NCI-H2227 (cell line): Measurements from ENCODE around the gene VAV1.
"Not testable (repeated sequence)": the region's sequence is repeated elsewhere in the genome, so short reads cannot be mapped to it uniquely, and the experiment has no call there.

ENCODE experiments used
- DNase-seq: peaks from one replicate; lab custom pipeline; 2025; ENCODE audit not compliant: unreplicated experiment; lab: John Stamatoyannopoulos, UW

Gene VAV1

DNA sequence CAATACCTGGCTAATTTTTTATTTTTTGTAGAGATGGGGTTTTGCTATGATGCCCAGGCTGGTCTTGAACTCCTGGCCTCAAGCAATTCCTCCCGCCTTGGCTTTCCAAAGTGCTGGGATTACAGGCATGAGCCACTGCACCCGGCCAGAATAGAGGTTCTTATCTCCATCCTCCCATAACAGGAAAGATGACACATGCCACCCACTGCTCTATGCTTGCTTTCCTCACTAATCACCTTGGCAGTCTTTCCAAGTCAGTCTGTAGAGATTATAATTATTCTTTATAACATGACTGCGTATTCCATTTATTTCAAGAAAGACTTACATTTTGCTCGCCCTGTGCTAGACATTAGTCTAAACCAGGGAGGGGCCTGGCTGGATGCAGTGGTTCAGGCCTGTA lies 6.7 kb downstream of the VAV1 start:
- DNase-seq: no peak

DNA sequence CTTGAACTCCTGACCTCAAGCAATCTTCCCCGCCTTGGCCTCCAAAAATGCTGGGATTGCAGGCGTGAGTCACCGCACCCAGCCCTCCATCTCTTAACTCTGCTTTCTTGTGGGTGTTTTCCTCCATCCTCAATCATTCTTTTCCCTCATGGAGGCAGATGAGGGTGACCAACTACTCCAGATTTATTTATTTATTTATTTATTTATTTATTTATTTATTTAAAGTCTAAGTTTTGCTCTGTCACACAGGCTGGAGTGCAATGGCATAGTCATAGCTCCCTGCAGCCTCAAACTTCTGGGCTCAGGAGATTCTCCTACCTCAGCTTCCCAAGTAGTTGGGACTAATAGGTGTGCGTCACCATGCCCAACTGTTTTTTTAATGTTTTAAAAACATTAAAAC lies 14.9 kb downstream of the VAV1 start:
- no peak for DNase-seq

DNA sequence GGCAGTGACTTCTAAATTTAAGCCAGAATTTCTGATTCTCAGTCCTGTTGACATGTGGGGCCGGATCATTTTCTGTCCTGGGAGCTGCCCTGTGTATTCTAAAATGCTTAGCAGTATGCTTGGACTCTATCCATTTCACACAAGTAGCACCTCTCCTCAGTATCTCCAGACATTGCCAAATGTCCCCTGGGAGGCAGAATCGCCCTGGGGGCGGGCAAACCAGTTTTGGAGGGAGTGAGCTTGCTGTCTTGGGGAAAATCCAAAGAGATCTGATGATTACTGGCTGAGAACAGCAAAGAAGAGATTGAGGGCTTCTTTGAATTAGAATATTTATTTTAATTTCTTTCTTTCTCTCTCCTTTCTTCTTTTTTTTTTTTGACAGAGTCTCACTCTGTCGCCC lies 16.4 kb downstream of the VAV1 start:
- DNase-seq: no peak

DNA sequence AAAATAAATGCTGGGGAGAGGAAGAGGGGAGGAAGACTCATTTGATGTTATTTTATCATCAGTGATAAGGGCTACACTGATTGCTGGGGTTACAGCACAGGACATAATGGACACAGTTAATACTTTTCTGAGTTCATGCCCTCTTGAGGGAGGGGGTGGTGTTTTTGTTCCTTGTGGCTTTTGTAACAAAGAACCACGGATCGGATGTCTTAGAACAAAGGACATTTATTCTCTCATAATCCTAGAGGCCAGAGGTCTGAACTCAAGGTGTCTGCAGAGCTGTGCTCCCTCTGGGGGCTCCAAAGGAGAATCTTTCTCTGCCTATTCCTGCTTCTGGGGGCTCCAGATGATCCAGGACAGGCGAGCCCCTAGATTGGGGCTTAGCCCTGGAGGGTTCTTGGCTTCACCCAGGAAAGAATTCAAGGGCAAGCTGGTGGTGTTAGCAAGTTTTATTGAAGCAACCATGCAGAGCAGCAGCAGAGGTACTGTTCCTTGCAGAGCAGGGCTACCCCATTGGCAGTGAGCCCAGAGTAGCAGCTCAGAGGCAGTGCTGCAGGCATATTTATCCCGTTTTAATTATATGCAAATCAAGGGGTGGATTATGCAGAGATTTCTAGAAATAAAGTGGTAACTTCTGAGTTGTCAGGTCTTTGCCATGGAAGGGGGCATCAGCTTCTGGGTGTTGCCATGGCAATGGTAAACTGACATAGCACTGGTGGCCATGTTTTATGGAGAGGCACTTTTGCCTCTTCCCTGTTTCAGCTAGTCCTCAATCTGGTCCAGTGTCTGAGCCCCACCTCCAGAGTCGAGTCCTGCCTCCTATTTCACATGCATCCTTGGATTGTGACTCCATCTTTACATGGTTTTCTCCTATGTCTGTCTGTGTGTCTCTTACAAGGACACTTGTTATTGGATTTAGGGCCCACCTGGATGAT lies 18.0 kb downstream of the VAV1 start:
- no peak for DNase-seq

DNA sequence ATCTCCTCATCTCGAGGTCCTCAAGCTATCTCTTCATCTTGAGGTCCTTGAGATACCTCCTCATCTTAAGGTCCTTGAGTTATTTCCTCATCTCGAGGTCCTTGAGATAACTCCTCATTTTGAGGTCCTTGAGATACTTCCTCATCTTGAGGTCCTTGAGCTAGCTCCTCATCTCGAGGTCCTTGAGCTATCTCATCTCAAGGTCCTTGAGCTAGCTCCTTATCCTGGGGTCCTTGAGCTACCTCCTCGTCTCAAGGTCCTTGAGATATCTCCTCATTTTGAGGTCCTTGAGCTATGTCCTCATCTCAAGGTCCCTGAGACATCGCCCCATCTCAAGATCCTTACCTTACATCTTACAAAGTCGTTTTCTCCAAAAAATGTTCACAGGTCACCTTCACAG lies 18.7 kb downstream of the VAV1 start:
- no peak for DNase-seq

DNA sequence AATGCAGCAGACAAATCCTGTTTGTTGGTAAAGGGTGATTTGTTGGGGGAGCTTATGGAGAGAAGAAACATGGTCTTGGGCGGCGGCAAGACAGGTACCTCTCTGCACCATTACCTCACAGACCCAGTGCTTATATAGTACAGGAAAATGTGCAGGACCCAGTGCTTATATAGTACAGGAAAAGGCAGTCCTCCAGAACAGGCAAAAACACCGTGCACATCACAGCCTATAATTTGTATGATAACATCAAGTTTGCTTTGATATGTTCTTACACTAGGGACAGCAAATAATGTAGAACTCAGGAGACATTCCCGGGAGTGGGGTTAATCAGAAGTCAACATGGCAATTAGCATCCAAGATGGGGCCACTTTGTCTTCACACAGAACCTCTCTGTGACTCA lies 20.9 kb downstream of the VAV1 start:
- DNase-seq: no peak

DNA sequence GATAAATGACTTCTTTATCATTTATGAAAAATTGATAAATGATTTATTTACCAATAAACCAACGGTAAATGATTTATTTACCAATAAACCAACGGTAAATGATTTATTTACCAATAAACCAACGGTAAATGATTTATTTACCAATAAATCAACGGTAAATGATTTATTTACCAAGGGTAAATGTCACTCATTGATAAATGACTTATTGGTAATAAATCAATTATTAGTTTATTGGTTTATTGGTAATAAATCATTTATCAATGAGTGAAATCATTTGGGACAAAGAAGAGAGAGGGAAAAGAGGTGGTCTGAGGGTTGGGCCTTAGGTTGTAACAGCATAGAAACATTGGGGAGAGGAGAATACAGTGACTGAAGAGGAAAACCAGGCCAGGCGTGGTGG lies 21.5 kb downstream of the VAV1 start:
- DNase-seq: no peak

DNA sequence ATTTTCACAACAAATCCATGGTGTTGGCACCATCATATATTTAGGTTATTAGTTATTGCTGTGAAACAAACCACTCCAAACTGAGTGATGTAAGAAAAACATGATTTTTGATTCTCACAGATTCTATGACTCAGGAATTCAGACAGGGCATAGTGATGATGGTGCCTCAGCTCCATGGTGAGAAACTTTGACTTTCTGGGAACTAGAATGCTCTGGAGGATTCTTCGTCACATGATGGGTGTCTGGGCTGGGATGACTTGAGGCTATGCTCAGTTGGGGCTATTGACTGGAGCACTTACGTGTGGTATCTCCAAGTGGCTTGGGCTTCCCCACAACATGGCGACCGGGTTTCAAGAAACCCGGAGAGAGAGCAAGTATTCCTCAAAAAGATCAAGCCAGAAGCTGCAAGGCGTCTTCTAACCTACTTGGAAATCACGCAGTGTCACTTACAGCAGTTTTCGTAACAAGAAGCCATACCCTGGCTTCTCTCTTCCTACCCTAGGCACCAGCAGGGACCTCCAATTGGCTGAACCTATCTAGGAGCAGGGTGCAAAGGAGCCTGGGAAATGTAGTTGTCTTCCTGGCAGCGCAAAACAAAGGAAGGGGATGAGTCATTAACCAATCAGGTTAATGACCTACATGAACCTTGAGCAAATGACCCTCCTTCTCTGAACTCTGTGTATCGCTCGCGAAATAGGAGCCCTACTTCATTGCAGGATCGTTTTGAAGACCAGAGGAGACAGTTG lies 22.4 kb downstream of the VAV1 start:
- DNase-seq: no peak

DNA sequence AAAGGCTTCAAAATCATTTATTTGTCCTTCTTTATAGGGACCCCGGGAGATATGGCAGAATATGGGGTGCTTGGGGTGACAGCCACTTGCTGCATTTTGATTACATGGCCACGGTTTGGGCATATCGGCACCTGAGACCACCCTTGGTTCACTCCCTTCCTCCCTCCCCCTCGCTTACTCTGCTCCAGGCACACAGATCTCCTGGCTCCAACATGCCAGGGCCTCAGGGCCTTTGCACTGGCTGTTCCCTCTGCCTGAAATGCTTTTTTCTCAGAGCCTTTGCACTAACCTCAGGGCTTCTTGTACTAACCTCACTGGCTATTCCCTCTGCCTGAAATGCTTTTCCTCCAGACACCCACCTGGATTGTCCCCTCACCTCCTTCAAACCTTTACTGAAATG lies 23.8 kb downstream of the VAV1 start:
- DNase-seq: no peak

DNA sequence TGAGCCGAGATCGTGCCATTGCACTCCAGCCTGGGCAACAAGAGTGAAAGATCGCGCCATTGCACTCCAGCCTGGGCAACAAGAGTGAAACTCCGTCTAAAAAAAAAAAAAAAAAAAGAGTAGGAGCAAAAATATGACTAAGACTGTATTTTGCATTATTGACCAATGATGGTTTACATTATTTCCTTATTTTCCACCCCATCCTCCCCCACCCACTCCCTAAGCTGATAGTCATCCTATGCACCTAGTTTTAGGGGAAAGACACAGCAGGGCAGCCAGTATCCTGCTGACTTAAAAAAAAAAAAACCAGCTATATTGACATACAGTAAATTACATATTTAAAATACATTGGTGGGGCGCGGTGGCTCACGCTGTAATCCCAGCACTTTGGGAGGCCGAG lies 25.1 kb downstream of the VAV1 start:
- DNase-seq: no peak

DNA sequence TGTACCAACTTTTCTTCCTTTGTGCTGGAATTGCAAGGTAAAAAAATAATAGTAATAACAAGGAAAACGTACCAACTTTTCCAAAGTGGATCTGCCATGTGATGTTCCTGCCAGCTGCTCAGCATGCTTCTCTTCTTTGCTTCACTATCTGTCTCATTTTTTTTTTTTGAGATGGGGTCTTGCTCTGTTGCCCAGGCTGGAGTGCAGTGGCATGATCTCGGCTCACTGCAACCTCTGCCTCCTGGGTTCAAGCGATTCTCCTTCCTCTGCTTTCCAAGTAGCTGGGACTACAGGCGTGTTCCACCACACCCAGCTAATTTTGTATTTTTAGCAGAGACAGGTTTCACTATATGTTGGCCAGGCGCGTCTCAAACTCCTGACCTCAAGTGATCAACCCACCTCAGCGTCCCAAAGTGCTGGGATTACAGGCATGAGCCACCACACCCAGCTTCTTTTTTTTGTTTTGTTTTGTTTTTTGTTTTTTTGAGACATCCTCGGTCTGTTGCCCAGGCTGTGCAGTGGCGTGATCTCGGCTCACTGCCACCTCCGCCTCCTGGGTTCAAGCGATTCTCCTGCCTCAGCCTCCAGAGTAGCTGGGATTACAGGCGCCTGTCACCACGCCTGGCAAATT lies 27.8 kb downstream of the VAV1 start:
- not testable (repeated sequence) for DNase-seq

DNA sequence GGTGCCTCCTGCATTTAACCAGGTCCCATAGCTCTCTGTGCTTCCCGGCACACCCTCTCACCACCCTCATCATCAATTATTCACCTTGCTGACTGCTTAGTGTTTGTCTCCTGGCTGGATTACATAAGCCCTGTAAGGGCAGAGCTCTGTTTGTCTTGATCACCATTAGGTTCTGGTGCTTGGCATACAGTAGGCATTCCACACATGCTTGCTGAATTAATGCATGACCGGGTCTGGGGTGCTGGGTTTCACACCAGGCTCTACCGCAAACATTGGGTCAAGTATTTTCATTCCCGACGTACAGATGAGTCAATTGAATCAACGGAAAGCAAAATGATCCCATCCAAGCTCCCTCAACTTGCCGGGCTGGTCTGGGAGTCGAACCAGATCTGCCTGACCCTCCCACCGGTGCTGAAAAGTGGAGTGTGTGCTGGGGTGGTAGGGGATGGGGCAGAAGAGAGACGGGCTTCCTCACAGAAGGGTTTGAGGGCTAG lies 28.5 kb downstream of the VAV1 start:
- no peak for DNase-seq

DNA sequence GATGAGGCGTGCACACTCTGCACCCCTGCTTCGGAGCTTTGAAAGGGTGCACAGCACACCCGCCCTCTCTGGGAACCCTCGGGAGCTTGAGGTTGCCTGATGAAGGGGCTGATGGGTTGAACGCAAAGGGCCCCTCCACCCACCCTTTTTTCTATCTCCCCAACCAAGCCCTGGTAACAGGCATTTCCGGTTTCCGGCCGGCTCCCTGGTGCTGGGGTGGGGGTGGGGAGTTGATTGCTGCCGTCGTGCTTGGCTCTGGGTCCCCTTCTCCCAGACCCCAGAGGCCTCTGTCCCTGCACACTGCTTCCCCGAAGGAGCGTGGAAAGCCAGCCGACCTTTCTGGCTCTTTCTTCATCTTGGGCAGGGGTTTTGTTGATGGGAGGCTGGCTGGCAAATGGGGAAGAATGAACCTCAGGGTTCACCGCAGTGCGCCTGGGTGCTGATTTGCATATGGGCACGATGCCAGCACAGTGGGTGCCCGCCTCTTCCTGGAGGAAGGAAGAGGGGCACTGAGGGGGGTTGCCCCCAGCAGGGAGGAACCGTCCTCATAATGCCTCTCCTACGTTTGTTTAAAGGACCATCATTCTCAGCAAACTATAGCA lies 29.1 kb downstream of the VAV1 start:
- DNase-seq: no peak

DNA sequence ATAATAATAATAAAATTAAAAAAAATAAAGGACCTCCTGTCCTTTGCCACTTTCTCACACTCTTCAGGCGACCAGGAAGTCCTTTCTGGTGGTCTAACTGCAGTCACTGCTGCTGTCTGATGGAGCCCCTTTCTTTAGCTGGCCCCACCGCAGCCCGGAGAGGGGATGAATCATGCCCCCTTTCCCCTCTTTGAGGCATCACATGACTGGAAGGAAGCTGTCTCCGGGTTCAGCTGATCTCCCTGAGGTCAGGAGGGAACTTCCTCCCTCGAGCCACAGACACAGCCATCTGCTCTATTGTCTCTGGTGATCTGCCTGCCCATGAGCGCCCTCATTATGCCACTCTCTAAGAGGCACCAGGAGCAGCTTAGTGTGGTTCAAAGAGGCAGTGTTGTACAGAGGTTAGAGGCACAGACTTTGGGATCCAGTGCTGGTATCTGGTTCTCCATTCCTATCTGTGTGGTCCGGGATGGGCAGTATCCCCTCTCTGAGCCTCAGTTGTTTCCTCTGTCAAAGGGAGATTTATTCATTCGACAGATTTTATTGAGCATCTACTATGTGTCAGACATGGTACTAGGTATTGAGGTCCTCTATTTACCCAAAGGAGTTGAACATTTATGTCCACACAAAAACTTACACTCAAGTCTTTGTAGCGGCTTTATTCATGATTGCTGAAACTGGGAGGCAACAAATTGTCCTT lies 30.0 kb downstream of the VAV1 start:
- no peak for DNase-seq

DNA sequence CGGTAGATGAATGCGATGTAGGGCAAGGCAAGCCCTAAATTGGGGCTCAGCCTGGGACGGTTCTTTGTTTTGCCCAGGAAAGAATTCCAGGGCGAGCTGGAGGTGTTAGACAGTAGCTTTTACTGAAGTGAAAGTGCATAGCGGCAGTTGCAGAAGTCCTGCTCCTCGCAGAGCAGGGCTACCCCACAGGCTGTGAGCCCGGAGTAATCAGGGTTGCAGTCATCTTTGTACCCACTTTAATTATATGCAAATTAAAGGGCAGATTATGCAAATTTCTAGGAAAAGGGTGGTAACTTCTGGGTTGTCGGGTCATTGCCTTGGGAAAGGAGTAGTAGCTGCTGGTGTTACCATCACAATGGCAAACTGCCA lies 30.5 kb downstream of the VAV1 start:
- DNase-seq: no peak

DNA sequence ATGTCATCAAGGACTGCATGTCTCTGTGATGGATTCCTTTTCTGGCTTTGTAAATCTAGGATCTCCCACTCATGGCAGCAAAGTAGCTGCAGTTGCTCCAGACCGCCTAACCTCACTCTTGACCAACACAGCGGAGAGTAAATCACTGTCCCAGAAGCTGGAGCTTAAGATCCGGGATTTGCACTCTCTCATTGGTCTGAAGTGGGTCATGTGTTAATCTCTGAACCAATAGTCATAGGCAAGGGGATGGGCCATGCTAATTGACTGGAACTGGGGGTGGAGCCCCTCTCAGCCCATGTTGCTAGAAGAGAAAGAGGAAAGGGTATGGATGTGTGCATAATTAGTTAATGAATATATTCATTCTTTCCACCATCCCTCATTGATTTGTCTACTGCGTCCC lies 34.0 kb downstream of the VAV1 start:
- DNase-seq: no peak

DNA sequence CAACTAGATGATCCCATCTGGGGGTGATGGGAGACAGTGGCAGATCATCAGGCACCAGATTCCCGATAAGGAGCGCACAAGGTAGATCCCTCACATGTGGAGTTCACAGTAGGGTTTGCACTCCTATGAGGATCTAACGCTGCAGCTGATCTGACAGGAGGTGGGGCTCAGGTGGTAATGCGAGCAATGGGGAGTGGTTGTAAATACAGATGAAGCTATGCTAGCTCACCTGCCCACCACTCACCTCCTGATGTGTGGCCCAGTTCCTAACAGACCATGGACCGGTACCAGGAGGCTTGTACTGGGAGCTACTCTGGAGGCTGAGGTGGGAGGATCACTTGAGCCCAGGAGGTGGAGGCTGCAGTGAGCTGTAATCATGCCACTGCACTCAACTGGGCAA lies 34.8 kb downstream of the VAV1 start:
- DNase-seq: no peak

DNA sequence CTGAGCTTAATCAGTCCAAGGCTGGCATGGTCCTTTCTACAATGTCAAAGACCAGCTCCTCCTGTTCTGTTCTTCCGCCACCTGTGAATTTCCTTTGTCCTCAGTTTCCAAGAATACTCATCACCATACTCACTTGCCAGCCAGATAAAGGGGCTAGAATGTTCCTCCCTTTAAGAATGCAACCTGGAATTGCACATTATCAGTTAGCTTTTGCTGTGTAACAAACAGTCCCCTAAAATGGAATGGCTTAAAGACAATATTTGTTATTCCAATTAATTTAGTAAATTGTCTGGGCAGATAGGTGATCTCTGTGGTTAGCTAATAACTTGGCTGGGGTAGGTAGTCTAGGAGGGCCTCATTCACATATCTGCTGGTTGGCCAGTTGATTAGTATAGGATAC lies 36.0 kb downstream of the VAV1 start:
- DNase-seq: no peak

DNA sequence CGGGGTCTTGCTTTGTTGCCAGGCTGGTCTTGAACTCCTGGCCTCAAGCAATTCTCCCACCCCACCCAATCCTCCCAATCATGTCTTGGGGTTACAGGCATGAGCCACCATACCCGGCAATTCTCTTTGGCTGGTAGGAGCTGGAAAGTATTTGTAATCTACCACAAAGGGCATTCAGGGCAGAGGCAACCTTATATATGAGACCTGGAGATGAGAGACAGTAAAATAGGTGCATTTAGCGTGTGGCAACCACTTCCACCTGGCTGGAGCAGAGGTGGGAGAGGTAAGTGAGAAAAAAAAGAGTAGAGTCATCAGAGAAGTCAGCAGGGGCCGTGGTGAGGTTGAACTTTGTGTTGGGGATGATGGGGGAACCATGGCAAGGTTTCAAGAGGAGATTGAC lies 36.8 kb downstream of the VAV1 start:
- DNase-seq: no peak

DNA sequence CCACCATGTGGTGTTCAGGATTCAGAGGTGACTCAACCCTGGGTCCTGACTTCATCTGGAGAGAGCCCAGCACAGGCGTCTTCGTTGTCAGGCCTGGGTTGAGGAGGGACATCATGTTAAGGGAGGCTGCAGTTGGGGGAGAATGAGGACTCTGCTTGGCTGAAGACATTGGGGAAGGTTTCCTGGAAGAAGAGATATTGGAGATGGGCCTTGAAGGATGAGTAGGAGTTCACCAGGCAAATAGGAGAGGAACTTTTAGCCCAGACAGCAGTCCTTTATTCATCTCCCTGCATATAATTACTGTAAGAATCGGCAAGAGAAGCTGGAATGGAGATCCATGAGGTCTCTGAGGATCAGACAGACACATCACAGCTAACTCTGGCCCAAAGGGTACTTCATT lies 38.9 kb downstream of the VAV1 start:
- no peak for DNase-seq

DNA sequence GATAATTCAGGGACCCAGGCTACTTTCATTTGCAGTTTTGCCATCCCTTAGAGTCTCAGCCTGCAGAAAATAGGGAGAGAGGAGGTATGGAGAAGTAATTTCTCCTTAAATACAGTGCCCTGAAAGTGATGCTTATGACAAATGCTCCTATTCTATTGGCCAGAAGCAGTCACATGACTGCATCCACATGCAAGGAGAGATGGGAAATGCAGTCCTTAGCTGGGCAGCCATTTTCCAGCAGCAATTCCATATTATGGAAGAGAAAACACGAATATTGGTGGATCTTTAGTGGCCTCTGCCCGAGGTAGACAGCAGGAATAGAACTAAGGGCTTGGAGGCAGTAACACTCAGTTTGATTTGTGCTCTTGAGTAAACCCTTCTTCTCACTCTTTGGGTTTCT lies 39.4 kb downstream of the VAV1 start:
- peak; percentile 73 for DNase-seq
